Stimulated activated naive B cell treated with anti-CD40 and anti-IgM and Interleukin-4, amounts not matched to agents 10 μg/mL and 1 μg/mL and 100 μg/mL, for 72 hours (primary cell): ENCODE measurements around the gene SND1.
A peak's percentile ranks its signal among the peaks of the same experiment; 100 is the strongest.

Experiments used
- ATAC-seq, 2 donors: fragments of 150-1000 bp; cut with Tn5 transposase; replicated peaks; 2 replicates each; pipeline ENCODE4 v1.10.0; 2021; ENCODE audit warnings: moderate library complexity in 1 of 2
- DNase-seq: peaks from one replicate; pipeline ENCODE4 v3.0.0; 2021
- H3K27ac Mint-ChIP-seq: one replicate; pipeline ENCODE4 v1.8.0; 2022; ENCODE audit warnings: mild to moderate bottlenecking, mixed read lengths
- H3K27me3 Mint-ChIP-seq, 2 donors: one replicate each; pipeline ENCODE4 v1.8.0; 2022; ENCODE audit warnings: mixed read lengths in 2 of 2
- H3K36me3 Mint-ChIP-seq, 2 donors: one replicate each; pipeline ENCODE4 v1.8.0; 2022; ENCODE audit warnings: mixed read lengths in 2 of 2, mild to moderate bottlenecking in 1 of 2
- H3K4me1 Mint-ChIP-seq, 2 donors: one replicate each; pipeline ENCODE4 v1.8.0; 2022; ENCODE audit warnings: mixed read lengths in 2 of 2, mild to moderate bottlenecking in 1 of 2
- H3K4me3 Mint-ChIP-seq, 2 donors: one replicate each; pipeline ENCODE4 v1.8.0; 2022; ENCODE audit warnings: mild to moderate bottlenecking in 2 of 2, mixed read lengths in 2 of 2, moderate library complexity in 1 of 2
- H3K9me3 Mint-ChIP-seq, 2 donors: one replicate each; pipeline ENCODE4 v1.8.0; 2022; ENCODE audit warnings: mixed read lengths in 2 of 2, mild to moderate bottlenecking in 1 of 2

SND1 gene

DNA sequence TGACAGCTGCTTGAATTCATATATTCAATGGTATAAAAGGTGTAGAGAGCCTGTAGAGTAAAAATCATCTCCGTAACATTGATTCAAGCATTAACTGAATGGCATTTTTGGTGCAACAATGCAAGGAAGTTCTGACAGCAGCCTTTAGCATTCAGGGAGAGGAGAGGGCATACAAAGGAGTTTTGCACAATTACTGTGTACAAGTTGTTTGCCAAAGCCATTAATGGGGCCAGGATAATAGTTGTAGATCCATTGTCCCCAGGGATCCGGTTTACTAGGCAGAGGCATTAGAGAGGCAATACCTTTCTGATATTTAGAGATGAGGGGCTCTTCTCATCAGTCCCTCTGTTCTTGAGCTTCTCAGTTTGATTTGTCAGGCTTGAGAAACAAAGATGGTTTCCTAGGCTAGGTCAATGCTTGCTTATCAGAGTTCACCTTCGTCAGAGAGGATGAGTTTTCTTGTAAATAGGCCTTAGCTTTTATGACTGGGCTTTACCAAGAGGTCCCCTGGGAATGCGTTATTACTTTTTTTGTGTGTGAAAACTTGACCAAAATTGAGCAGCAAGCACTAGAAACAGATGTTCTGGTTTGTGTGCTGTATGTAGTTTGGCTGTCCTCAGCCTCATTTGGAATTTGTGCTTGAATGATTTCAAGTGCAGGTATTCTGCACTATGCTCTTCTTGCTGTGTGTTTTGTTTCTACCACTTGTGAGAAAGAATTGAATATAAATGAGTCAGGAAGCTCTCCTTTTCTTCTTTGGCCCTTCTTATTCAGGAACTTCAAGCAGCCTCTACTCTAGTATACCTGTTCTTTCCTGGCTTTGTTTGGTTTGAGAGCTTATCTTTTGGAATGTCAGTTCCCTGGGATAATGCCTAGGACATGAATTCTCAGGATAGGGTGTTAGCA, 32.0 kb downstream of the SND1 start:
- DNase-seq (peak; percentile 2), ATAC-seq (peak; percentile 38 to 53)
- Mint-ChIP-seq H3K36me3 (peaks cover 45 to 69% of the 10 kb centered on the region in 2 donors), H3K27ac (no peak overlapping the region), H3K27me3 (no peaks in the 10 kb centered on the region), H3K4me3 (no peak overlapping the region), H3K9me3 (peaks cover 7 to 11% of the 10 kb centered on the region in 2 donors), H3K4me1 (peaks cover 34 to 43% of the 10 kb centered on the region in 2 donors)

DNA sequence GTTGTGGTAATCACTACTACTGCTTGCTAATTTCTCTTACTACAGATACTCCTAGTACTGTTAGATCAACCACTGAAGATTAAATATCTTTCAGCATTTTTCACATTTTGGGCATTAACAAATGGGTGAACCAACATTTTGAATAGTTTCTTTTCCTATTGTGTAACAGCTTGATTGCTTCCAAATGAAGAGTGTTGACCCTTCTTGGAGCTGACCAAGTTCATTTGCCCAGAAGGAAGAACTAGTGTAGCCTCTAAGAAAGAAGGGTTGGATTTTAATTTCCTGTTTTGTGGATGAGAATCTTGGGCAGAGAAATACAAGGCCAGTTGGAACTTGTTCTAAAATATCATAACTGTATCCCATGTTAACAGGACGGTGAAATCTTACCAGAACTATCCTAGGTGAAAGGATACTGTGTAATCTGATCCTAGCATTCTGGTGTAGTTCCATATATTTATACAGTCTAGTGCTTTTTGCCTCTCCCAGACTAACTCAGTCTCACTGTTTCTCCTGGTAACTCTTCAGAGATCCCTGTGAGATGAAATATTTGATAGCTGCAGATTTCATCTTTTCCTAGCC, 37.3 kb downstream of the SND1 start:
- peaks cover 23 to 33% of the 10 kb centered on the region in 2 donors for H3K4me1 Mint-ChIP-seq
- H3K9me3 Mint-ChIP-seq = peaks cover 0 to 3% of the 10 kb centered on the region in 2 donors
- H3K36me3 Mint-ChIP-seq = peaks cover 44 to 69% of the 10 kb centered on the region in 2 donors
- DNase-seq (no peak), ATAC-seq (no peak)
- no peaks in the 10 kb centered on the region for H3K27me3 Mint-ChIP-seq
- H3K4me3 Mint-ChIP-seq = no peak overlapping the region
- H3K27ac Mint-ChIP-seq = no peak overlapping the region

DNA sequence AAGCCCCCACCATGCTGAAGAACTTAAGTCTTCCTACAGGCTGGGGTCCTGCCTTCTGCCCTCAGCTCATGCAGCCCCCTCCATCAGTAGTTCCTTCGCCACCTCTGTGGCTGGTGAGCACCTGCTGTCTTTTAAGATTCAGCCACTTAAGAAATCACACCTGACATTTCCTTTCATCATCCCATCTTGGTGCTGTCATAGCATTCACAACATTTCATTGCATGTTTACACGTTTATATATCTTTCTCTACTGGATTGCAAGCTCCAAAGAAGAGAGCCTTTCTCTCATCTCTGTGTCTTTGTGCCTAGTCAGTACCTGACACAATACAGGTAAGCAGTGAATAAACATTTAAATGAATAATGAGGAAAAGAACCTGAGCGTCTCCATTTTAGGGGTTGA, 38.3 kb downstream of the SND1 start:
- Mint-ChIP-seq H3K36me3 (peaks cover 46 to 71% of the 10 kb centered on the region in 2 donors), H3K27me3 (no peaks in the 10 kb centered on the region), H3K4me3 (no peak overlapping the region), H3K27ac (no peak overlapping the region), H3K9me3 (peaks cover 0 to 2% of the 10 kb centered on the region in 2 donors), H3K4me1 (peaks cover 17 to 28% of the 10 kb centered on the region in 2 donors)
- DNase-seq (no peak), ATAC-seq (no peak)

DNA sequence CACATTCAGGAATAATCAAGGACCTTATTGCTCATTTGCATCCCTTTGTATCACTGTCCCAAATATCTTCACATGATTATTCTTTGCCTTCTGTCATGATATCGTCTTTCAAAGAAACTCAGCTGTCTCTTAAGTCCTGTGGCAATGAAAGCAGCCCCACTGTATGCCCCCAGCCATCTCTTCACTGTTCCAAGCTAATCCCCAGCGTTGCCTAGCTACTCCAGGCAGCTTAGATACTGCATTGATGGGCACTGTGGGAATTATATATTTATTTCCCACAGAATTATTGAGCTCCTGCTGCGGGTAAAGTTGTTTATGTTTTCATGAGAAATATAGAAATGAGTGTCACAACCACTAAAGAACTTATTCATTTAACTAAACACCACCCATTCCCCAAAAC, 38.8 kb downstream of the SND1 start:
- no peak for DNase-seq
- Mint-ChIP-seq H3K27me3 (no peaks in the 10 kb centered on the region), H3K4me1 (peaks cover 12 to 28% of the 10 kb centered on the region in 2 donors), H3K27ac (no peak overlapping the region), H3K36me3 (peaks cover 46 to 71% of the 10 kb centered on the region in 2 donors), H3K9me3 (peaks cover 0 to under 1% of the 10 kb centered on the region in 2 donors), H3K4me3 (no peak overlapping the region)
- no peak for ATAC-seq

DNA sequence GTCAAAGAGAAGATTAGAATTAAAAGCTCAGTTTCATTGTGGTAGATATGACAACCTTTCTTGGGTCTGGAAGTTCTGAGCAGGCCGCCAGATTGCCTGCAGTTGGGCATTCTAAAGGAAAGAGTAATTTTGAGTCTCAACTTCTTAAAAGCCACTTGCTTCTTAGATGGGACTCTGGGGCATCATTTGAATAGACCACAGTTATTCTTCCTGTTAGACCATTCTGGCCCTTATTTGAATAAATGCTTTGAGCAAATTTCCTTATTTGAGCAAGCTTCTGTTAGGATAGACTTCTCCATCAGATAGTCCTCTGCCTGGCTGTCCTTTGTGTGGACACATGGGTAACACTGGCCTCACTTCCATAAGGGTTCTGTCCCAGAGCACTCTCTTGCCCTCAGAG, 40.2 kb downstream of the SND1 start:
- Mint-ChIP-seq H3K9me3 (no peaks in the 10 kb centered on the region), H3K4me3 (no peak overlapping the region), H3K27me3 (no peaks in the 10 kb centered on the region), H3K27ac (no peak overlapping the region), H3K4me1 (peaks cover 10 to 26% of the 10 kb centered on the region in 2 donors), H3K36me3 (peaks cover 42 to 67% of the 10 kb centered on the region in 2 donors)
- ATAC-seq (no peak), DNase-seq (no peak)

DNA sequence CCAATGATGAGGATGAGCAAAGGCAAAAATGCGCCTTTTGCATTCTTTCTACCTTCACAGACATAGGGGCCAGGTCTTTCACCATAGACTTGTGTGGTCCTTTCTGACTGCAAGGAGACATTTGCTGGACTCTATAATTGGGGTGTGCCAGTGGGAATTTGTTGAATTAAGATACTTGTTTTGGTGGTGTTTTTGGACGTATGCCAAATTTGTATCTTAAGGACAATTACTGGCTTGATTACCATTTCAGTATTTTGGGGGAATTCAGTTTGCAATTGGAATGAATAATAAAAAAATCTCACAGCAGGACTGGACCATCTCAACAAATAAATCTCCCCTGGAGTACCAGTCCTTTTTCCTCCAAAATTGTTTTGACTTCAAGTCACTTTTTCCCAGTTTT, 47.9 kb downstream of the SND1 start:
- Mint-ChIP-seq H3K27me3 (no peaks in the 10 kb centered on the region), H3K9me3 (no peaks in the 10 kb centered on the region), H3K4me3 (no peak overlapping the region), H3K36me3 (peaks cover 45 to 73% of the 10 kb centered on the region in 2 donors), H3K27ac (no peak overlapping the region), H3K4me1 (peaks cover 2 to 9% of the 10 kb centered on the region in 2 donors)
- DNase-seq = no peak
- no peak for ATAC-seq

DNA sequence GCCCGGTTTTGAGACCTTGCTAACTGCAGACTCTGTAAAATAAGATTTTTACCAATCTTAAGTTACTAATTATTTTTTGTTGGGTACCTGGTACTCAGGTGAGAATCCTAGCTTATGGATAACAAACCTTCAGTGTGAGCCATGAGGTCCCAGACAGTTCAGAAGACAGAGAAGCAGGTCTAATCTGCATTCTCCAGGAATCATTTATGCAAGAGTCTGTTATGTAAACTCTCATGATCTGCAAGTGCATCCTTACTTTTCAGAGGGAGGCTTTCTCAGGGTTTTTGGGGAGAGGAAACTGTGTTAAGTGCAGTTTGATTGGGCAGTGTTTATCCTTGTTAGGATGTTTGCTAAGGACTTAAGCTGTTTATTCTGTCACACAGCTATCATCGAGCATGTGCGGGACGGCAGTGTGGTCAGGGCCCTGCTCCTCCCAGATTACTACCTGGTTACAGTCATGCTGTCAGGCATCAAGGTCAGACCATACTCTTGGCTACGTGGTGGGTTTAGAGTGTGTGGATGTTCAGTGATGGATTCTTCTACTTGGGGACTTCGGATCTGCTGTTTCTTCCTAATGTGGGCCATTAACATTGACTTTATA, 50.2 kb downstream of the SND1 start:
- H3K36me3 Mint-ChIP-seq = peaks cover 41 to 63% of the 10 kb centered on the region in 2 donors
- no peak overlapping the region for H3K4me3 Mint-ChIP-seq
- DNase-seq (no peak), ATAC-seq (no peak)
- no peaks in the 10 kb centered on the region for H3K27me3 Mint-ChIP-seq
- H3K27ac Mint-ChIP-seq = no peak overlapping the region
- H3K4me1 Mint-ChIP-seq = peaks cover 0 to 2% of the 10 kb centered on the region in 2 donors
- H3K9me3 Mint-ChIP-seq = no peaks in the 10 kb centered on the region

DNA sequence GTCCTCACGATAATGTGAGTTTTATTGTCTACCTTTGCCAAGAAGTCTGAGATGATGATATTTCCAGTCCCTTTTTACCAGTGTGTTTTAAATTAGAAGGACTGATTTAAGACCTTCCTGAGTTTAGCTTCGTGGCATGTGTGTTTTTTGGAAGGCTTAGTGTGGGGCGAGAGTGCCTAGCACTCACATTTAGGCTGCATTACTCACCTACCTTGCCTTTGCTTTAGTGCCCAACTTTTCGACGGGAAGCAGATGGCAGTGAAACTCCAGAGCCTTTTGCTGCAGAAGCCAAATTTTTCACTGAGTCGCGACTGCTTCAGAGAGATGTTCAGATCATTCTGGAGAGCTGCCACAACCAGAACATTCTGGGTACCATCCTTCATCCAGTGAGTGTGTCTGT, 50.9 kb downstream of the SND1 start:
- Mint-ChIP-seq H3K27ac (no peak overlapping the region), H3K4me1 (peaks cover 0 to 2% of the 10 kb centered on the region in 2 donors), H3K4me3 (no peak overlapping the region), H3K27me3 (no peaks in the 10 kb centered on the region), H3K36me3 (peaks cover 38 to 59% of the 10 kb centered on the region in 2 donors), H3K9me3 (no peaks in the 10 kb centered on the region)
- DNase-seq = no peak
- ATAC-seq = no peak

DNA sequence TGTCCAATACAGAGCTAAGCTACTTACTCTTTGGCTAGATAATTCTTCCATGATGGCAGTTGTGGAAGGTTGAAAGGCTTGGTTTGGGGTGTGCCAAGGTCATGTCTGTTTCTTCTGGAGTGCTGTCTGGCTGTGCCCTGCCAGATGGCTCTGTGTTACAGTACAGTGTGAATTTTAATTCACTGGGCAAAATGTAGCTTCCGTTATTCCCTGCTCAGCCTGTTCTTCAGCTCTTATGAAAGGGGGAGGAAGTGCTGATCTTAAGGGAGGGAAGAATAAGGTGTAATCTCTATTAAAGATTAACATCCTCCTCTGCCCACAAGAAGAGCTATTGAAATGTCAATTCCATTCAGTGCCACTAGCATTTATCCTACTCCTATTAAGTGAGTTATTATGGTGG, 52.2 kb downstream of the SND1 start:
- ATAC-seq = no peak

DNA sequence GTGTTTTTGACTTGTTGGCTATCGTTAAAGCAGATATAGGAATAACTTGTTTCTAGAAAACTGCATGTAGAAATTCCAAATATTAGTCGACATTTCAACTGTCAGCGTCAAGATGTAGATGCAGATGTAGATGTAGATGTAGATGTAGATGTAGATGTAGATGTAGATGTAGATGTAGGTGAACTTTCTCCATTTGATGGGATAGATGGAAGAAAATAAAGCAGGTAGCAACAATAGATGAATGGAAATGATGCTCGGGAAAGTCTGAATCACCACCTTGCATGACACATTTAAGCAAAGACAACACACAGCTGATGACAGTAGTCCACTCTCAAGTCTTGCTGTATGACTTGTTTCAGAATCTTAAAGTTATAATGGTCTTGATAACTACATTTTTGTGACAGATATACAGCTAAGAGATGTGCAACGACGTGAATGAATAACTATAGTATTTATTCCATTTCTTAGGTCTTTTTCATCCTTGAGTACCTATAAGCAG, 53.5 kb downstream of the SND1 start:
- DNase-seq (no peak), ATAC-seq (no peak)
- Mint-ChIP-seq H3K27me3 (no peaks in the 10 kb centered on the region), H3K4me1 (no peaks in the 10 kb centered on the region), H3K36me3 (peaks cover 38 to 56% of the 10 kb centered on the region in 2 donors), H3K4me3 (no peak overlapping the region), H3K9me3 (peaks cover 0 to under 1% of the 10 kb centered on the region in 2 donors), H3K27ac (no peak overlapping the region)

More for the DNA sequence above, 52.2 kb downstream of the SND1 start:
- Mint-ChIP-seq H3K9me3 (no peaks in the 10 kb centered on the region), H3K27me3 (no peaks in the 10 kb centered on the region), H3K27ac (no peak overlapping the region), H3K4me1 (peaks cover 0 to 2% of the 10 kb centered on the region in 2 donors), H3K4me3 (no peak overlapping the region), H3K36me3 (peaks cover 34 to 58% of the 10 kb centered on the region in 2 donors)
- DNase-seq = no peak

DNA sequence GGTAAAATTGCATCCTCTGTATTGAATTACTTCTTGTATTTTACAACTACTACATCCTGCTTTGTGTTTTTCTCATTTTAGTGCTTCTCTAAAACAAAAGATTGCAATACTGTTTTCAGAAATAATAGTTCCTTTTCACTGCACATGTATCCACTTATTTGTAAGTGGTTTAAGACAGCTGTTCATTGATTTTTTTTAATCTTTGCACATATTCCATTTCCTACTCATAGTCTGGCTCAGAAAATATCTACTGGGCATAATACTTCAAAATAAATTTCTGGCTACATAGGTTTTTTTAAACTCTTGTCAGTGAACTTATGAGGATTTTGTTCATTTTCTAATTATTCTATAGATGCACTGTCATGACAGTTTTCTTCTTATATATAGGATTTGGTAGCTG, 54.8 kb downstream of the SND1 start:
- no peak for DNase-seq
- ATAC-seq = no peak
- peaks cover 1 to 6% of the 10 kb centered on the region in 2 donors for H3K9me3 Mint-ChIP-seq
- H3K27ac Mint-ChIP-seq = peak overlapping the region; percentile 37
- no peaks in the 10 kb centered on the region for H3K4me1 Mint-ChIP-seq
- no peaks in the 10 kb centered on the region for H3K27me3 Mint-ChIP-seq
- H3K36me3 Mint-ChIP-seq = peaks cover 45 to 59% of the 10 kb centered on the region in 2 donors
- H3K4me3 Mint-ChIP-seq = no peak overlapping the region

DNA sequence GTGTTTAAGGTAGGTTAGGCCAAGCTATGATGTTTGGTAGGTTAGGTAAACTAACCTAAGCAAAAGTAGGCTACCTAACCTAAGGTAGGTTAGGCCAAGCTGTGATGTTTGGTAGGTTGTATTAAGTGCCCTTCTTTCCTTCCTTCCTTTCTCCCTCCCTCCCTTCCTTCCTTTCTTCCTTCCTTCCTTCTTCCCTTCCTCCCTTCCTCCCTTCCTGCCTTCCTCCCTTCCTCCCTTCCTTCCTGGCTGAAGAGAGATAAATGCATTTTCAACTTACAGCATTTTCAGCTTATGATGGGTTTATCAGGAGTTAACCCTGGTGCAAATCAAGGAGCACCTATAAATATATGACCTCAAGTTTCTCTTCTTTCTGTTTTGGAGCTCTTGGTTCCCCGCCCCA, 56.2 kb downstream of the SND1 start:
- DNase-seq = no peak
- Mint-ChIP-seq H3K4me3 (no peak overlapping the region), H3K27ac (peak overlapping the region; percentile 60), H3K9me3 (peaks cover 4 to 7% of the 10 kb centered on the region in 2 donors), H3K4me1 (no peaks in the 10 kb centered on the region), H3K27me3 (no peaks in the 10 kb centered on the region), H3K36me3 (peaks cover 54 to 64% of the 10 kb centered on the region in 2 donors)
- no peak for ATAC-seq

DNA sequence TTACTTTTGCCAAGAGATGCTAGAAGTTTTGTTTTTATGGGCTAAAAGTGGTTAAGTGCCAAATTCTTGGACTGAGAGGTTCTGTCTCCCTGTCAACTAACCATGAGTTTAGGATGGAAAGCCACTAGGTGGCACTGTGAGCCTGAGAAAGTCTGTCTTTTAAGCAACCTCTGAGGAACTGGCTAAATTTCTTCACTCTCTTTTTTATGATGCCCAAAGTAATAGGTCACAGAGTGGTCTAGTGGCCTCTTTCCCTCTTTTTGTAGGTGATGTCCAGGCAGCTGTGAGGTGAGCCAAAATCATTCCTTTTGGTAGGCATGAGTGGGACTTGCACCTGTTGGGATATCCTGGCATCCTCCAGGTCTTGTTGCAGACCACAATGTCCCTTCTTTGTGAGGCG, 56.8 kb downstream of the SND1 start:
- no peak overlapping the region for H3K27ac Mint-ChIP-seq
- ATAC-seq (peak; percentile 84 to 90), DNase-seq (peak; percentile 44)
- no peaks in the 10 kb centered on the region for H3K4me1 Mint-ChIP-seq
- no peak overlapping the region for H3K4me3 Mint-ChIP-seq
- H3K27me3 Mint-ChIP-seq = no peaks in the 10 kb centered on the region
- peaks cover 4 to 7% of the 10 kb centered on the region in 2 donors for H3K9me3 Mint-ChIP-seq
- H3K36me3 Mint-ChIP-seq = peaks cover 54 to 63% of the 10 kb centered on the region in 2 donors

DNA sequence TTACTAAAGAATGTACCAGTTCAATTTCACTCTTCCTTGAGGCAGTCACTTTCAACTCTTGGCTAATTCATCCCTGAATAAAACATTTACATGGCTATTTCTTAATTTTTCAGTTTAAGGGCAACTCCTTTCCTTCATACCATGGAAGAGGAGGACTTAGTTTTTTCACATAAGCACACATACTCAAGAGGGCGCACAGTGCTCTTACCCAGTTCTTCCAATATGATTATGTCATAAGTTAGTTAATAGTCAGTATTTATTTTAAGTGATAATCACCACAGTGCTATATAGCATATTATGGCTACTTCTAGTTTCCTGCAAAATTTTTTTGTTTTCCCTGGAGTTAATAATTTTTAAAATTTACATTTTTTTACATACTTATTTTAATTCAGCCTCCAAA, 58.6 kb downstream of the SND1 start:
- H3K9me3 Mint-ChIP-seq = peaks cover 4 to 7% of the 10 kb centered on the region in 2 donors
- peaks cover 0 to 8% of the 10 kb centered on the region in 2 donors for H3K4me1 Mint-ChIP-seq
- no peak overlapping the region for H3K4me3 Mint-ChIP-seq
- ATAC-seq (no peak), DNase-seq (no peak)
- H3K36me3 Mint-ChIP-seq = peaks cover 49 to 70% of the 10 kb centered on the region in 2 donors
- H3K27me3 Mint-ChIP-seq = no peaks in the 10 kb centered on the region
- no peak overlapping the region for H3K27ac Mint-ChIP-seq
